Thymus (tissue), 11 donors: ENCODE data around the gene ARHGAP15. TPM values are rescaled to one million over a fixed set of nuclear protein-coding genes. Genes with fewer than 3 reads are reported as not detected.

Experiments
- DNase-seq, 9 donors: peaks; one replicate each; pipeline ENCODE4 v3.0.0-alpha.2; 2013; ENCODE audit warnings: low spot score in 9 of 9, low read depth in 6 of 9, missing footprints in 1 of 9
- H3K27ac ChIP-seq, 2 donors: one replicate each; pipeline ENCODE4 v1.5.1; 2013; ENCODE audit warnings: control low read depth in 1 of 2, low read depth in 1 of 2, low read length in 1 of 2, mild to moderate bottlenecking in 1 of 2, moderate library complexity in 1 of 2
- H3K27me3 ChIP-seq, 2 donors: one replicate each; pipeline ENCODE4 v1.5.1; 2013; ENCODE audit warnings: low read length in 1 of 2; ENCODE audit not compliant: control insufficient read depth in 2 of 2, insufficient read depth in 1 of 2
- H3K36me3 ChIP-seq, 2 donors: one replicate each; pipeline ENCODE4 v1.5.1; 2013; ENCODE audit warnings: low read length in 1 of 2, mild to moderate bottlenecking in 1 of 2, moderate library complexity in 1 of 2; ENCODE audit not compliant: control insufficient read depth in 2 of 2, insufficient read depth in 2 of 2
- H3K4me1 ChIP-seq, 2 donors: one replicate each; pipeline ENCODE4 v1.5.1; 2013; ENCODE audit warnings: low read length in 2 of 2; ENCODE audit not compliant: control insufficient read depth in 2 of 2, insufficient read depth in 2 of 2
- H3K4me3 ChIP-seq, 2 donors: one replicate each; pipeline ENCODE4 v1.5.1; 2013; ENCODE audit warnings: low read length in 2 of 2, control low read depth in 1 of 2, mild to moderate bottlenecking in 1 of 2
- H3K9me3 ChIP-seq, 2 donors: one replicate each; pipeline ENCODE4 v1.5.1; 2013; ENCODE audit warnings: low read length in 1 of 2, mild to moderate bottlenecking in 1 of 2; ENCODE audit not compliant: control insufficient read depth in 2 of 2, insufficient read depth in 1 of 2
- WGBS: extraction: QIAGEN DNeasy Blood & Tissue Kit; methylation state at CpG from one replicate; pipeline ENCODE4 v1.1.7; 2013; 5-methylcytosine and 5-hydroxymethylcytosine counted together
- polyA plus RNA-seq: library from polyadenylated mRNA; stranded (reverse); fragments of 200-250 nt; gene quantifications from one replicate; pipeline ENCODE4 v1.2.3, GENCODE V29; 2013
- total RNA-seq: library from RNA; stranded (reverse); fragments of 120-200 nt; gene quantifications from one replicate; pipeline ENCODE4 v1.2.4, GENCODE V29; 2013
- donor health status: healthy.

The ARHGAP15 gene
- total and polyA plus RNA-seq, 2 donors, result 55.8 to 182 TPM

GRCh38 chr2:143688248-143688647, 559.0 kb downstream of the ARHGAP15 start:
- Histone ChIP-seq H3K27ac (no peak overlapping the region), H3K4me1 (no peaks in the 10 kb centered on the region), H3K4me3 (no peak overlapping the region), H3K36me3 (peaks cover 0 to 6% of the 10 kb centered on the region in 2 donors), H3K9me3 (no peaks in the 10 kb centered on the region), H3K27me3 (no peaks in the 10 kb centered on the region)
- WGBS, result 97% methylated on average over 2 of the region's 2 CpGs
- peak in 2 of 9 donors; percentile 16 to 40 for DNase-seq

GRCh38 chr2:143688815-143689214, 559.6 kb downstream of the ARHGAP15 start:
- Histone ChIP-seq H3K9me3 (no peaks in the 10 kb centered on the region), H3K36me3 (peaks cover 0 to 6% of the 10 kb centered on the region in 2 donors), H3K27me3 (no peaks in the 10 kb centered on the region), H3K4me1 (no peaks in the 10 kb centered on the region), H3K27ac (no peak overlapping the region), H3K4me3 (no peak overlapping the region)
- DNase-seq, result no peak
- 99% methylated on average over 2 of the region's 2 CpGs for WGBS

GRCh38 chr2:143689541-143689940, 560.3 kb downstream of the ARHGAP15 start:
- DNase-seq, result no peak
- H3K36me3 ChIP-seq, result peaks cover 0 to 2% of the 10 kb centered on the region in 2 donors
- H3K4me1 ChIP-seq, result no peaks in the 10 kb centered on the region
- H3K4me3 ChIP-seq, result no peak overlapping the region
- H3K27ac ChIP-seq, result no peak overlapping the region
- H3K9me3 ChIP-seq, result no peaks in the 10 kb centered on the region
- no peaks in the 10 kb centered on the region for H3K27me3 ChIP-seq
- WGBS, result 94% methylated on average over 1 of the region's 1 CpG

- DNase-seq, result no peak
- H3K36me3 ChIP-seq, result peaks cover 0 to 2% of the 10 kb centered on the region in 2 donors
- H3K9me3 ChIP-seq, result no peaks in the 10 kb centered on the region
- 96% methylated on average over 2 of the region's 2 CpGs for WGBS
- H3K4me1 ChIP-seq, result no peaks in the 10 kb centered on the region
- H3K27ac ChIP-seq, result no peak overlapping the region
- no peaks in the 10 kb centered on the region for H3K27me3 ChIP-seq
- H3K4me3 ChIP-seq, result no peak overlapping the region
These were observed 561.0 kb downstream of the ARHGAP15 start for GRCh38 chr2:143690235-143690634.

GRCh38 chr2:143691121-143691520, 561.9 kb downstream of the ARHGAP15 start:
- H3K27me3 ChIP-seq, result no peaks in the 10 kb centered on the region
- H3K9me3 ChIP-seq, result no peaks in the 10 kb centered on the region
- H3K4me1 ChIP-seq, result no peaks in the 10 kb centered on the region
- no peak for DNase-seq
- no peak overlapping the region for H3K4me3 ChIP-seq
- H3K36me3 ChIP-seq, result peaks cover 0 to 2% of the 10 kb centered on the region in 2 donors
- H3K27ac ChIP-seq, result no peak overlapping the region
- 97% methylated on average over 4 of the region's 4 CpGs for WGBS

- H3K27me3 ChIP-seq, result no peaks in the 10 kb centered on the region
- WGBS, result 96% methylated on average over 5 of the region's 5 CpGs
- no peak overlapping the region for H3K4me3 ChIP-seq
- no peak overlapping the region for H3K27ac ChIP-seq
- H3K4me1 ChIP-seq, result no peaks in the 10 kb centered on the region
- peaks cover 0 to 2% of the 10 kb centered on the region in 2 donors for H3K36me3 ChIP-seq
- no peak for DNase-seq
- no peaks in the 10 kb centered on the region for H3K9me3 ChIP-seq
These were observed 562.9 kb downstream of the ARHGAP15 start for GRCh38 chr2:143692162-143692561.

GRCh38 chr2:143692967-143693366, 563.7 kb downstream of the ARHGAP15 start:
- Histone ChIP-seq H3K9me3 (no peaks in the 10 kb centered on the region), H3K27ac (no peak overlapping the region), H3K27me3 (no peaks in the 10 kb centered on the region), H3K4me1 (no peaks in the 10 kb centered on the region), H3K4me3 (no peak overlapping the region), H3K36me3 (peaks cover 0 to 2% of the 10 kb centered on the region in 2 donors)
- no peak for DNase-seq
- WGBS, result 96% methylated on average over 5 of the region's 5 CpGs

GRCh38 chr2:143694335-143694734, 565.1 kb downstream of the ARHGAP15 start:
- Histone ChIP-seq H3K36me3 (peaks cover 0 to 2% of the 10 kb centered on the region in 2 donors), H3K4me3 (no peak overlapping the region), H3K27ac (no peak overlapping the region), H3K9me3 (no peaks in the 10 kb centered on the region), H3K27me3 (no peaks in the 10 kb centered on the region), H3K4me1 (no peaks in the 10 kb centered on the region)
- 99% methylated on average over 3 of the region's 3 CpGs for WGBS
- DNase-seq, result no peak

- Histone ChIP-seq H3K36me3 (peaks cover 0 to 2% of the 10 kb centered on the region in 2 donors), H3K9me3 (no peaks in the 10 kb centered on the region), H3K27ac (no peak overlapping the region), H3K27me3 (no peaks in the 10 kb centered on the region), H3K4me3 (no peak overlapping the region), H3K4me1 (no peaks in the 10 kb centered on the region)
- DNase-seq, result no peak
These were observed 567.4 kb downstream of the ARHGAP15 start for GRCh38 chr2:143696651-143697050.

- H3K4me3 ChIP-seq, result no peak overlapping the region
- peaks cover 0 to 4% of the 10 kb centered on the region in 2 donors for H3K36me3 ChIP-seq
- no peak for DNase-seq
- no peak overlapping the region for H3K27ac ChIP-seq
- 100% methylated on average over 1 of the region's 1 CpG for WGBS
- no peaks in the 10 kb centered on the region for H3K4me1 ChIP-seq
- no peaks in the 10 kb centered on the region for H3K9me3 ChIP-seq
- no peaks in the 10 kb centered on the region for H3K27me3 ChIP-seq
These were observed 568.5 kb downstream of the ARHGAP15 start for GRCh38 chr2:143697744-143698143.
